ENCODE data around the gene UTP4. TPM values are rescaled to one million over a fixed set of nuclear protein-coding genes. Genes with fewer than 3 reads are reported as not detected.

UTP4 gene
- total RNA-seq, 3 donors from 2014 or later, result 24.6 to 34.1 (median 33.9) TPM

DNA sequence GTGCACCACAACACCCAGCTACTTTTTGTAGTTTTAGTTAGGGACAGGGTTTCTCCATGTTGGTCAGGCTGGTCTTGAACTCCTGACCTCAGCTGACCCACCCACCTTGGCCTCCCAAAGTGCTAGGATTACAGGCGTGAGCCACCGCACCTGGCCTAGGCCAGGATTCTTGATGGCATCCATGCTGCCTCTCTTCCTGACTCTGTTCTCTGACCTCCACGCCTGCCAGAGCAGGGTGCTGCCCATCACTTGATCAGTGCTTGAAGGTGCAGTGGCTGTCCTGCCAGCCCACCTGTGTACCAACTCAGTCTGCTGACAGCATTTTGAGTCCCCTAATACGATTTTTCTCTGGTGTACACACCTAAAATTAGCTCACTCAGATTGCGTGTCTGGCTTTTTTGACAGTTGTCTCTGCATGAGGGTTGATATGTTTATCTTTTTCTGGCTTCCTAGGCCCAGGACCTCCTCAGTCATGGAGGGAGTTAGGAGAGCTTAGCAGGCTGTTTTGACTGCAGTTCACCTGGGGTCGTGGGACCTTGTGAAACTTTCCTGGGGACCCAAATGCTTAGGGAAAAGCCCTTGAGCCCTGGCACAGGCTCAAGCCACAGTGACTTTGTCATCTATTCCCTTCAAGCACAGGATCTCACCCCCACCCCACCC, 21.1 kb upstream of the UTP4 start:
- H3K36me3 ChIP-seq, result no peaks in the 10 kb centered on the region
- H3K4me3 ChIP-seq, result no peak overlapping the region
- DNase-seq (ENCODE audit: low spot score in 2 of 2), result no peak
- peaks cover 11 to 13% of the 10 kb centered on the region in 2 donors for H3K4me1 ChIP-seq
- intact Hi-C loops (cut with DNase I; ENCODE audit: low total_unique reads), result no loop called here
- no peaks in the 10 kb centered on the region for H3K9me3 ChIP-seq
- peaks cover 0 to 3% of the 10 kb centered on the region in 2 donors for H3K27me3 ChIP-seq
- TF ChIP-seq, protein P1, sequence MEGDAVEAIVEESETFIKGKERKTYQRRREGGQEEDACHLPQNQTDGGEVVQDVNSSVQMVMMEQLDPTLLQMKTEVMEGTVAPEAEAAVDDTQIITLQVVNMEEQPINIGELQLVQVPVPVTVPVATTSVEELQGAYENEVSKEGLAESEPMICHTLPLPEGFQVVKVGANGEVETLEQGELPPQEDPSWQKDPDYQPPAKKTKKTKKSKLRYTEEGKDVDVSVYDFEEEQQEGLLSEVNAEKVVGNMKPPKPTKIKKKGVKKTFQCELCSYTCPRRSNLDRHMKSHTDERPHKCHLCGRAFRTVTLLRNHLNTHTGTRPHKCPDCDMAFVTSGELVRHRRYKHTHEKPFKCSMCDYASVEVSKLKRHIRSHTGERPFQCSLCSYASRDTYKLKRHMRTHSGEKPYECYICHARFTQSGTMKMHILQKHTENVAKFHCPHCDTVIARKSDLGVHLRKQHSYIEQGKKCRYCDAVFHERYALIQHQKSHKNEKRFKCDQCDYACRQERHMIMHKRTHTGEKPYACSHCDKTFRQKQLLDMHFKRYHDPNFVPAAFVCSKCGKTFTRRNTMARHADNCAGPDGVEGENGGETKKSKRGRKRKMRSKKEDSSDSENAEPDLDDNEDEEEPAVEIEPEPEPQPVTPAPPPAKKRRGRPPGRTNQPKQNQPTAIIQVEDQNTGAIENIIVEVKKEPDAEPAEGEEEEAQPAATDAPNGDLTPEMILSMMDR (IDR thresholded peaks at IDR 0.05), result no peak
- TF ChIP-seq POLR2AphosphoS5 (IDR thresholded peaks at IDR 0.05) (no peak), POLR2A (IDR thresholded peaks at IDR 0.05) (no peak)
- peak overlapping the region in 1 of 2 donors; percentile 41 for H3K27ac ChIP-seq

DNA sequence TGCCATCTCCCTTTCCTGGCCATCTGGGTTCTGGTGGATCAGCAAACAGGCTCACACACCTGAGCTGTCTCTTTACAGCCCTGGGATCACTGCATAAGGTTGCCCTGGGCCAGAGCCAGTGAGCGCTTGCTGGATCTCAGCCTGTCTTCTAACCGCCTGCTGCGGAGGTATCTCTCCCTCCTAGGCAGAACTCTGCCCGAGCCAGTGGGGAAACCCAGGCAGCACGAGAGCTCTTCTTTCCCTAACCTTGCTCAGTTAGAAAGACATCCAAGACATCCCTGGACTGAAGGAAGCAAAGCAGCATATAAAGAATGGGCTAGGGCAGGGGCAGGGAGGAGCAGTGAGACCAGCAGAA, 20.6 kb upstream of the UTP4 start:
- no peak for DNase-seq (ENCODE audit: low spot score in 2 of 2)
- Histone ChIP-seq H3K27ac (peak overlapping the region; percentile 41 to 54), H3K4me1 (peaks cover 9 to 11% of the 10 kb centered on the region in 2 donors), H3K36me3 (no peaks in the 10 kb centered on the region), H3K4me3 (no peak overlapping the region), H3K9me3 (no peaks in the 10 kb centered on the region), H3K27me3 (no peaks in the 10 kb centered on the region)
- intact Hi-C loops (cut with DNase I; ENCODE audit: low total_unique reads), result no loop called here
- TF ChIP-seq POLR2AphosphoS5 (IDR thresholded peaks at IDR 0.05) (no peak), POLR2A (IDR thresholded peaks at IDR 0.05) (no peak)
- TF ChIP-seq, protein P1 (IDR thresholded peaks at IDR 0.05), result no peak

DNA sequence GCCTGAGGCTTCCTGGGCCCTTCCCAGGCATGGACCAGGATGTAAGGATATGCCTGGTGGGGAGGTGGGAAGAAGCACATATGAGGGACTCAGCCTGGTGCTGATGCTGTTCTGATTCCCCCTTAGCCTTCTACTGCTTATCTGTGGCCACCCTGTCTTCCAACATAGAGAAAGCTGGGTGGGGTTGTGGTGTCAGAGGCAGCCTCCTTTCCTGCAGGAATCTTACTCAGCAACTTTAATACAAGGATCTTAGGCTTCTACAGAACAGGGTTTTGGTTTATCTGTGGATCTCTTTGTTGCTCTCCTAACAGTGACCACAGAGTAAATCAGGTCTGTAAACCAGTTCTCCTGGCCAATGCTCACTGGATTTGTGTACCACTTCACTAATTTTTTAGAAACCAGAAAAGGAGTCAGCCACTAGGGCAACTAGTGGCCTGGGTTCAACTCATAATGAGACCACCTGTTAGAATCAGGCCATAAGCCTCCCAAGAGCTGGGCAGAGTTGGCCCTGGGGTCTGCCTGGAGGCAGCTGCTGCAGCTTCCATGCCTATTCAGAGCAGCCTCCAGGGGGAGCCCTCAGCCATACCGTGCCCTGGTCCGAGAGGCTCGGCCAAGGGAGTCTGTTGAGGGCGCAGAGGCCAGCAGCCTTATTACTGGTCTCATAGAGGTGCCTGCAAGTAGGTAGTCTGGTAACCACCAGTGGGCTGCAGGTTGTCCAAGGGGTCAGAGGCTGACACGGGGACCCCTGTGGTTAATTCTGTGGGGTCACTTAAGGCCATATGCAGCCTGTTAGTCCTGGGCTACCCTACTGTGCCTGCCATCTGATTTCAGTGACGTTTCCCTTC, 19.9 kb upstream of the UTP4 start:
- Histone ChIP-seq H3K27ac (peak overlapping the region; percentile 46 to 54), H3K36me3 (no peaks in the 10 kb centered on the region), H3K4me3 (no peak overlapping the region), H3K9me3 (no peaks in the 10 kb centered on the region), H3K27me3 (no peaks in the 10 kb centered on the region), H3K4me1 (peaks cover 6 to 9% of the 10 kb centered on the region in 2 donors)
- TF ChIP-seq POLR2A (IDR thresholded peaks at IDR 0.05), result no peak
- TF ChIP-seq, protein P1 (IDR thresholded peaks at IDR 0.05), result peak; percentile 21 to 31 (median 26)
- DNase-seq (ENCODE audit: low spot score in 2 of 2), result no peak
- intact Hi-C loops (cut with DNase I; ENCODE audit: low total_unique reads), result no loop called here

DNA sequence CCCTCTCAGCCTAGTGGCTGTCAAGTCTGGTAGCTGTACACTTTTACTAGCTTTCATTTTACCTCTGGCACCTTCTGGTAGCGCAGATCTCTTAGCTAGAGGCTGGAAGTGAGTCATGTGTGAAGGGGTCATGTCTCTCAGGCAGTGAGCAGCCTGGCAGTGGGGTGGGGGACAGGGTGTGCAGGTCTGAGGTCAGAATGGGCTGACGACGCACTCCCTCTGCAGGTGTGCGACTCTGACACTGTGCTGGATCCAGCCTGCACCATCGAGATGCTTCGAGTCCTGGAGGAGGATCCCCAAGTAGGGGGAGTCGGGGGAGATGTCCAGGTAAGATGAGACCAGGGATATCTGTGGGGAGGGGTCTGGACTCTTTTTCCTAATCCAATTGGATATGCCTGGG, 19.2 kb upstream of the UTP4 start:
- Histone ChIP-seq H3K27me3 (no peaks in the 10 kb centered on the region), H3K36me3 (no peaks in the 10 kb centered on the region), H3K9me3 (no peaks in the 10 kb centered on the region), H3K4me1 (peaks cover 0 to 9% of the 10 kb centered on the region in 2 donors), H3K27ac (no peak overlapping the region), H3K4me3 (no peak overlapping the region)
- intact Hi-C loops (cut with DNase I; ENCODE audit: low total_unique reads), result no loop called here
- TF ChIP-seq POLR2A (IDR thresholded peaks at IDR 0.05), result no peak
- no peak for TF ChIP-seq POLR2AphosphoS5 (IDR thresholded peaks at IDR 0.05)
- TF ChIP-seq, protein P1 (IDR thresholded peaks at IDR 0.05), result no peak
- DNase-seq (ENCODE audit: low spot score in 2 of 2), result no peak

DNA sequence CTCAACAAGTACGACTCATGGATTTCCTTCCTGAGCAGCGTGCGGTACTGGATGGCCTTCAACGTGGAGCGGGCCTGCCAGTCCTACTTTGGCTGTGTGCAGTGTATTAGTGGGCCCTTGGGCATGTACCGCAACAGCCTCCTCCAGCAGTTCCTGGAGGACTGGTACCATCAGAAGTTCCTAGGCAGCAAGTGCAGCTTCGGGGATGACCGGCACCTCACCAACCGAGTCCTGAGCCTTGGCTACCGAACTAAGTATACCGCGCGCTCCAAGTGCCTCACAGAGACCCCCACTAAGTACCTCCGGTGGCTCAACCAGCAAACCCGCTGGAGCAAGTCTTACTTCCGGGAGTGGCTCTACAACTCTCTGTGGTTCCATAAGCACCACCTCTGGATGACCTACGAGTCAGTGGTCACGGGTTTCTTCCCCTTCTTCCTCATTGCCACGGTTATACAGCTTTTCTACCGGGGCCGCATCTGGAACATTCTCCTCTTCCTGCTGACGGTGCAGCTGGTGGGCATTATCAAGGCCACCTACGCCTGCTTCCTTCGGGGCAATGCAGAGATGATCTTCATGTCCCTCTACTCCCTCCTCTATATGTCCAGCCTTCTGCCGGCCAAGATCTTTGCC, 18.0 kb upstream of the UTP4 start:
- Histone ChIP-seq H3K9me3 (no peaks in the 10 kb centered on the region), H3K36me3 (no peaks in the 10 kb centered on the region), H3K27me3 (no peaks in the 10 kb centered on the region), H3K4me3 (no peak overlapping the region), H3K4me1 (peaks cover 0 to 9% of the 10 kb centered on the region in 2 donors), H3K27ac (no peak overlapping the region)
- intact Hi-C loops (cut with DNase I; ENCODE audit: low total_unique reads), result no loop called here
- DNase-seq (ENCODE audit: low spot score in 2 of 2), result no peak
- TF ChIP-seq, protein P1 (IDR thresholded peaks at IDR 0.05), result no peak
- TF ChIP-seq POLR2A (IDR thresholded peaks at IDR 0.05) (no peak), POLR2AphosphoS5 (IDR thresholded peaks at IDR 0.05) (no peak)

Data from breast epithelium (tissue), 4 donors.